ELF-1 (cell line): ENCODE data around the gene ZNRF3.
"Not testable (repeated sequence)": the region's sequence is repeated elsewhere in the genome, so short reads cannot be mapped to it uniquely, and the experiment has no call there.

Experiments
- DNase-seq: peaks from one replicate; pipeline ENCODE4 v3.0.0-alpha.2; 2016; ENCODE audit warnings: low read depth, low spot score

Gene ZNRF3

DNA sequence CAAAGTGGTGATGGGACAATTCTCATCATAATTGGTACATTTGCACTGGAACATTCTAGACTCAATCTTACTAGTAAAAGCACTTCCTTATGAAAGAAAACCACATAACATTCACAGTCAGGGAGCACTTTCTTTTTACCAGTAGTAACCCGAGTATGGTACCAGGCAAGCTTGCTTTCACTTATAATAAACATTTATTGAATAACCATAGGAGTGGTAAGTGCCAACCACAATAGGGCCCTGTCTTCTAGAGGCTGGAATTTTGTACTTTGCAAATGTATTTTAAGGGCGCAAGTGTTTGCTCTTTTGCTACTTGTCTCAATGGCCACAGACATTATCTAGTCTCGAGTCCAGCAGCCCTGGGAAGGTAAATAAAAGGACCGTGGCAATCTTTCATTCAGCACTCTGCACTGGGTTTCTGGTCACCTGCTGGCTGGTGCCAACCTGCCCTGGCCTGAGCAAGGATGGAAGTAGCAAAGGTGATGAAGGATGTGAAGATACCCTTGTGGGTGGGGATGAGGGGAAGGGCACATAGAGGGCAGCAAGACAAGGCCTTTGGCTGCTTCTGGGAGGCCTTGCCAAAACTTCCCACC lies 154.1 kb downstream of the ZNRF3 start:
- DNase-seq = no peak

DNA sequence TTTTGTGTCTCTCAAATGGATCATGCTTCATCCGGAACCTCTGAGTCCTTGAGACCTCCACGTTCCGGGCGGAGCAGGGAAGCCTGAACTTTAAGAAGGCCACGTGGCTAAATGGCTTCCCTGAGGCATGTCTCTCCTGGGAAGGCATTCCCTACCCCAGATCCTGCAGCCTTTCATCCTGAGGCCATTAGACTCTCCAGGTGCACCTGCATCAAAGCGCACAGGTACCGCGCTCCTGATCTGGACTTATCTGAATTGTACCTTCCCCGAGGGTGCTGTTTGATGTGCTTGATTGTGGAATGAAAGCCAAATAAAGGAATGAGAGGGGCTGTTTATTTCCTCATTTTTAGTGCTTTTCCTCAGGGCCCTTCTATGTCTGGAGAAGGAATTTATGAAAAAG lies 155.8 kb downstream of the ZNRF3 start:
- DNase-seq = peak; percentile 85

DNA sequence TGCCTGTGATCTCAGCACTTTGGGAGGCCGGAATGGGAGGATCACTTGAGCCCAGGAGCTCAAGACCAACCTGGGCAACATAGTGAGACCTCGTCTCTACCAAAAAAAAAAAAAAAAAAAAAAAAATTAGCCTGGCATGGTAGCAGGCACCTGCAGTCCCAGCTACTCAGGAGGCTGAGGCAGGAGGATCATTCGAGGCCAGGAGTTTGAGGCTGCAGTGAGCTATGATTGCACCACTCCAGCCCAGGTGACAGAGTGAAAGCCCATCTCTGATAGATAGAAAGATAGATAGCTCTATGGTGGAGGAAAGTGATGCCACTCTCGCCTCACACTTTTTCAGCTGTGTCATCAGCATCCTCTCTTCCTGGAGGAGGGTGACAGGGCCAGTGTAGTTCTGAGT lies 156.3 kb downstream of the ZNRF3 start:
- not testable (repeated sequence) for DNase-seq

DNA sequence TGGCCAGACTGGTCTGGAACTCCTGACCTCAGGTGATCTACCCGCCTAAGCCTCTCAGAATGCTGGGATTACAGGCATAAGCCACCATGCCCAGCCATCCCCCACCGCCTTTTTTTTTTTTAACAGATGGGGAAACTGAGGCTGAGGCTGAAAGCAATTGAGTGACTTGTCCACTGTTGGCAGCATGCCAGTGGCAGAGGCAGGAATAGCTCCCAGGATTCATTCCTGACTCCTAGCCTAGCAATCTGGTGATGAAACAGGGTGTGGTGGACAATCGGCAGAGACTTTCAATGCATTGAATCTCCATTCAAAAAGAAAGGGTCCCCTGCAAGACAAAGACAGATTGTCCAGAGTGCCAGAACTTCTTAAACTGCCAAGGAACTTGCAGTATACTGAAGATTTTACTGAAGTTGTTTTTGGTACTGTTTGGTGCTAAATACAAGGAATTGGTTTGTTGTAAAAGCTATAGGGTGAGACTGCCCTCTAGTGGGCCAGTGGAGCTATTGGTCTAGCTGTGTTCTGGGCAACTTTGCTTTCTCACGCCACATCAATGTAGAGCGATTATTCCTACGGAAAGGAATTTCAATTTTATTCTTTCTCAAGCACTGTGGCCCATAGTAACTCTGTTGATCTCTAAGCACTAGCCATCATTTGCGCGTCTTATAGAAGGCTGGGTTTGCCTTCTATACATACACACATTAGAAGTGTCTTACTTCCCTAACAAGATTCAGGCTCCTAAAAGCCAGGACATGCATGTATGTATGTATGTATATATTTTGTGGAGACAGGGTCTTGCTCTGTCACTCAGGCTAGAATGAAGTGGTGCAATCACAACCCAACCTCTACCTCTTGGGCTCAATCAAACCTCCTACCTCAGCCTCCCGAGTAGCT lies 157.3 kb downstream of the ZNRF3 start:
- DNase-seq = peak; percentile 83

DNA sequence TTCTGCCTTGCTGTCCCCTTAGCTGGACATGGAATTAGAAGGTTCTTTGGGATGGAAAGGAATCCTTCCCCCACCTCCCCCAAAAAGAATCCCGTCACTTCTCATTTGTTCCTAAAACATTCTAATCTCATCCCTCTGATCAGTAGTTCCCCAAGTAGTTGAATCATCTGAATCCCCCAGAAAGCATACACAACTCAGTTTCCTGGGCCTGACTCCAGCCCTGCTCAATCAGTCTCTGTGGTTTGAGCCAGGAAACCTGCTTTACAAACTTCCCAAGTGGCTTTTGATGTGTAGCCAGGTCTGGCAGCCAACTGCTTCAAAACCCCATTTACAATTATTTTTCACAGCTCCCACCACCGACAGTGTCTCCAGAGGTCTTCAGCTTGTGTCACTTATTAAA lies 158.0 kb downstream of the ZNRF3 start:
- DNase-seq = no peak

DNA sequence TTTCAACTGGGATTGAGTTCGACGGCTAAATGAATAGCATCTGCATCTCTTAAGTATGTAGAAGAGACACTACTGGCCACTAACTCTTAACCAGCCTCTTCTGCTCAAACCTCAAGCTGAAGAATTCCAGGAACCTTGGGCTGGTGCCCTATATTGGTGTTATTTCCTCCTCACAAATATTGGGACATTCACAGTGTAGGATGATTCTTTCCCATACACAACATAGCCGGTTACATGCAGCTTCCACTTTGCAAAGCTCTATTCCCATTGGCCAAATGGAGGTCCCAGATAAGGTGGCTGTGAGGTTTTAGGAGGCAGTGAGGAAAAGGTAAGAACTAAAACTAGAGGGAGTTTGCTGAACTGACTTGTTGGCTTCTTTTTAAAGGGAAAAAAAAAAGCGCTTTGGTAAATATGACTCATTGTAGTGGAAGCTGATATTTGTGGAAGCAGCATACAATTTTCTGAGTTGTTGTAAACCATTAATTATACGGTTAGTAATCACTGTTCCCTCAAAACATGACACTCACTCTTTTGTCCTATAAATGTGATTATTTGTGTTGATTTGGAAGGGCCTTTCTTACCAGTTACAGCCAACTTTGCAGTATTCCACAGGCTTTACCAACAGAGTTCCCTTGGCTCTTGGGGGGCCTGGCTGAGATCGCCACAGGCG lies 160.7 kb downstream of the ZNRF3 start:
- DNase-seq = no peak

DNA sequence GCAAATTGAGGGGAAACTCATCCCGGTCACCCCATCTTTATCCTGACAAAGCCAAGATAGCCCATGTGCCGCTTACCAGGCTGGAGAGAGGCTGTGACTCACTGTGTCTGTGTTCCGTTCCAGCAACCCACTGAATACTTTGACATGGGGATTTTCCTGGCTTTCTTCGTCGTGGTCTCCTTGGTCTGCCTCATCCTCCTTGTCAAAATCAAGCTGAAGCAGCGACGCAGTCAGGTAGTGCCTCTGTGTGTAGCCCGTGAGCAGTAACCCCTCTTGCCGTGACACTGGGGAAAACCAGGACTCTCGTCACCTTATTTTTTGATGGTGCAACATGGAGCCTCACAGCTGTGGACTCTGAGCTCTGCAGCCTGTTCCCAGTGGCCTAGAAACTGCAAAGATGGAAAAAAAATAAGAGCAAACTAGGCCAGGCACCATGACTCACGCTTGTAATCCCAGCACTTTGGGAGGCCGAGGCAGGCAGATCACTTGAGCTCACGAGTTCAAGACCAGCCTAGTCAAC lies 161.3 kb downstream of the ZNRF3 start:
- DNase-seq = no peak

DNA sequence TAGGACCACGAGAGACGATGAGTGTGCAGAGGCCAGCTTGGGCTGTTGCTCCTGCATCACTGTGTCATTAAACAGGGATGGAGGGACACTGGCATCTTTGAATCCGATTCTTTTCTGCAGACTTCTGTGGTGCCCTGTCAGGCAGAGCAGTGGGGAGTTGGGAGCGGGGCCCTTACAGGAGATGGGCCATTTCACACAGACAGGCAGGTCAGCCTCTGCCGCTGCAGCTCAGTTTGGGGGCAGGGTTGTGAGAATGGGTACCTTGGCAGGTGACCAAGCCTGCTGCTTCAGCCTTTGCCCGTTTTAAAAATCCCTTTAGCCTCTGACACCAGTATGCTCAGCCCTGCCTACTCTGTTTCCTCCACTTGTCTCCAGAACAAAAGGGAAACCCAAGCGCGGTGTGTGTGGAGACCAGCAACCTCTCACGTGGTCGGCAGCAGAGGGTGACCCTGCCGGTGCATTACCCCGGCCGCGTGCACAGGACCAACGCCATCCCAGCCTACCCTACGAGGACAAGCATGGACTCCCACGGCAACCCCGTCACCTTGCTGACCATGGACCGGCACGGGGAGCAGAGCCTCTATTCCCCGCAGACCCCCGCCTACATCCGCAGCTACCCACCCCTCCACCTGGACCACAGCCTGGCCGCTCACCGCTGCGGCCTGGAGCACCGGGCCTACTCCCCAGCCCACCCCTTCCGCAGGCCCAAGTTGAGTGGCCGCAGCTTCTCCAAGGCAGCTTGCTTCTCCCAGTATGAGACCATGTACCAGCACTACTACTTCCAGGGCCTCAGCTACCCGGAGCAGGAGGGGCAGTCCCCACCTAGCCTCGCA lies 165.7 kb downstream of the ZNRF3 start:
- DNase-seq = no peak

DNA sequence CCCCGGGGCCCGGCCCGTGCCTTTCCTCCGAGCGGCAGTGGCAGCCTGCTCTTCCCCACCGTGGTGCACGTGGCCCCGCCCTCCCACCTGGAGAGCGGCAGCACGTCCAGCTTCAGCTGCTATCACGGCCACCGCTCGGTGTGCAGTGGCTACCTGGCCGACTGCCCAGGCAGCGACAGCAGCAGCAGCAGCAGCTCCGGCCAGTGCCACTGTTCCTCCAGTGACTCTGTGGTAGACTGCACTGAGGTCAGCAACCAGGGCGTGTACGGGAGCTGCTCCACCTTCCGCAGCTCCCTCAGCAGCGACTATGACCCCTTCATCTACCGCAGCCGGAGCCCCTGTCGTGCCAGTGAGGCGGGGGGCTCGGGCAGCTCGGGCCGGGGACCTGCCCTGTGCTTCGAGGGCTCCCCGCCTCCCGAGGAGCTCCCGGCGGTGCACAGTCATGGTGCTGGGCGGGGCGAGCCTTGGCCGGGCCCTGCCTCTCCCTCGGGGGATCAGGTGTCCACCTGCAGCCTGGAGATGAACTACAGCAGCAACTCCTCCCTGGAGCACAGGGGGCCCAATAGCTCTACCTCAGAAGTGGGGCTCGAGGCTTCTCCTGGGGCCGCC lies 166.4 kb downstream of the ZNRF3 start:
- DNase-seq = no peak

DNA sequence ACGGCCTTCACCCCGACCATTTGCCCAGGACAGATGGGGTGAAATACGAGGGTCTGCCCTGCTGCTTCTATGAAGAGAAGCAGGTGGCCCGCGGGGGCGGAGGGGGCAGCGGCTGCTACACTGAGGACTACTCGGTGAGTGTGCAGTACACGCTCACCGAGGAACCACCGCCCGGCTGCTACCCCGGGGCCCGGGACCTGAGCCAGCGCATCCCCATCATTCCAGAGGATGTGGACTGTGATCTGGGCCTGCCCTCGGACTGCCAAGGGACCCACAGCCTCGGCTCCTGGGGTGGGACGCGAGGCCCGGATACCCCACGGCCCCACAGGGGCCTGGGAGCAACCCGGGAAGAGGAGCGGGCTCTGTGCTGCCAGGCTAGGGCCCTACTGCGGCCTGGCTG lies 167.1 kb downstream of the ZNRF3 start:
- DNase-seq = no peak

DNA sequence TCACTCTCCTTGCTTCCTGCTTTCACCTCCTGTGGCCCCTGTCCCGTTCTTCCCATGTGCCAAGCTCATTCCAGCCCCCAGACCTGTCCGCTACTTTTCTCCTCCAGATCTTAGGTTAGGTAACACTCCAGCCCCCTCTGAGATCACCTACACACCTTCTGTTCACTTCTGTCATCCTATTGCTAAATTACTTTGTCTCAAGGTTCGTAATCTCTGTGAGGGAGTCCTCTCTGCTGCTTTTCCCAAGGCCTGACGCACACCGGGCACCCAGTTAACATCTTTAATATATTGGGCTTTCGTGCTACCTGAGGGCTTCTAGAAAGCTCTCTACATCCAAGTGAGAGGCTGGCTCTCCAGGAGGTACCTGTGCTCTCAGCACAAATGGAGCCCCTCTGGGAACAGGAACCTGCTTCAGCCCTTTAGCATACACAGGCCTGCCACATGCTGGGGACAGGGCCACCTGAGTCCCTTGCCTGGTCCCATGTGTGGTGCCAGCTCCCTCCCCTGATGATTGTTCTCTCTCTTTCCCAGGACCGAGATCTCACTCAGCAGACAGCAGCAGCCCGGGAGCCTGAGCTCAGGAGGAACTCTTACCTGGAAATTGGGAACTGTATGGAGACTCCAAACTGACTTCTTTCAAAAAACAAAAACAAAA lies 169.8 kb downstream of the ZNRF3 start:
- no peak for DNase-seq

DNA sequence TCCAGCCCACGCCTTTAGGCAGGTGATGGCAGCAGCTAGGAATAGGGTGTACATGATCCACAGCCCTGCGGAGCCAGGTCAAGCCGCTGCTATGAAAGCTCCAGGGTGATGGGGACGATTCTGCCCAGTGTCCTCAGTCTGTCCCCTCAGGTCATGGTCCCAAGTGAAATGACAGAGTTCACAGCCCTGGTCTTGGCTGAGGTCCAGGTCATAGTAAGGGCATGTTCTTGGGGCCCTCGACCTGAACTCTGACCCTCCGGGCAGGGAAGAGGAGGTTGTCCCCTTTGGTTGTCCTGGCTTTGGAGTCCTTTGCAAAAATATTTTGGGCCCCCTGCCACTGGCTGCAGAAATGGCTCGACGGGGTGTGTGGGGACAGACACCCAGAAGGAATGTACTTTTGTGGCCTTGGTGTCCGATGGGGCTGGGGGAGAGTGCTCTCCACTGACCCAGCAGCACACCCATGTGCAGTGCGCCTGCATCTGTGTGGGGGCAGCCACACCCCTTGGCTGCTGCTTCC lies 170.9 kb downstream of the ZNRF3 start:
- DNase-seq = no peak

DNA sequence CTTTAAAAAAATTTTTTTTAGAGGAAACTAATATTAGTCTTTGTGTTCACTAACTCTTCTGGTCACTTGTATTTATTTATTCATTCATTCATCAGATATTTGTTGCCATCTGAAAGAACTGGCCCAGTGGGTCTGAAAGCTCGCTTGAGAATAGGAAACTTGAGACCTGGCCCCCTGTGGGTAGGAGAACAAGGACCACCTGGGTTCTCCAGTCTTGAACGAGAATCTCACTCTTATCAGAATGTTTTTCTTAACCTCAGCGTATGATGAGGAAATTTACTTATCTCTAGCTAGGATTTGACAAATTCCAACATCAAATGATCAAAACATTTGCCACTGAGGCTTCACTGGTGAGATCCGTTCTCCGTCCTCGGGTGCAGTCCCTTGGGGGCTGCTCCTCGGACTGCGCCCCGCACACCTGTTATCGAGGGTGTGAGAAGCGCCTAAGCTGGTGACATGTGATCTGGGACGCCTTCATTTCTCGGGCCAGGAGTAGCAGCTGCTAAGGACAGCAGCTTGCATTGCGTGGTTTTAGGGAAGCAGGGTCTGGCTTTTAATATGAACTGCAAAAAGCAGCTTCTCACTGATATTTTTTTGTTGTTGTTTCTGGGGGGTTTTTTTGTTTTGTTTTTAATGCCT lies 171.9 kb downstream of the ZNRF3 start:
- no peak for DNase-seq

DNA sequence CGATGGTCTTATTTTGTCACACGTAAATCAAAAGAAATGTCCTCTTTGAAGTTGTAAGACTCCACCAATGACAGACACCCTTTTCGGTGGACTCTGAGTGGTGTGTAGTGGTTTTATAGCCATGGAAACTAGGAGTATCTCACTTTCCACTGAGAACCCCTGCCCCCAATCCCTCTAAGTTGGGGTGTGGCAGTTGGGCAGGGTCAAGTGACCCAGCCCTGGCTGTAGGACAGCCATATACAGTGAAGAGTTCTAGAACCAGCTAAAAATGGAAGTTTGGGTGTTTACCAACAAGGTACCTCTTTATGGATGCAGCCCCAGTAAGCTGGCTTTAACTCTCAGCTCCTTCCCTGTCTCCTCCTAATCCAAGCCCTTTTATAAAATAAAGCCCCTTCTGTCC lies 173.1 kb downstream of the ZNRF3 start:
- DNase-seq = no peak

DNA sequence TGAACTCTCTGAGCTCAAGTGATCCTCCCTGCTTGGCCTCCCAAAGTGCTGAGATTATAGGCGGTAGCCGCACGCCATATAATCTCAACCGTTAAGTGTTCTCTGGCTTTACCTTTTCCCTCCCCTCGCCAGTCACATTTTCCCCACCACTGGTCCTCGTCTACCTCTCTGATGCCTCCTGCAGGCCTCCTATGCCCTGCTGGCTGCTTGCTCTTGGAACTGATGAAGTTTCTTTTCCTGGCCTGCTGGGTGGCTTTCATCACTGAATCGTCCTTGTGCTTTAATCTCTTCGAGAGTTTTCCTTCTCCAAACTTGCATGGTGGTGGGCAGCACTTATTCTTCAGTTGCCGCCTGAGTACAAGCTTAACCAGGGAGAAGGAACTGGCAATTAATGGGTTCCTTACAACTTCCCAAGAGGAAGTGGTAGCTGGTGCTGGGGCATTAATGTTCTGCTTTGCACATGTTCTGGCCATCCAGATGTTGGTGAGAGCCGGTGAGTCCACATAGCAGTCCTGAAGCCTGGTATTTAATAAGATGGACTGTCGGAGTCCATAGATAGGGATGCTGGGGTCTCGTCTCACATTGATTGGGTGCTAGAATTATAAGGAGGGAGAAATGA lies 177.0 kb downstream of the ZNRF3 start:
- DNase-seq = peak; percentile 28

DNA sequence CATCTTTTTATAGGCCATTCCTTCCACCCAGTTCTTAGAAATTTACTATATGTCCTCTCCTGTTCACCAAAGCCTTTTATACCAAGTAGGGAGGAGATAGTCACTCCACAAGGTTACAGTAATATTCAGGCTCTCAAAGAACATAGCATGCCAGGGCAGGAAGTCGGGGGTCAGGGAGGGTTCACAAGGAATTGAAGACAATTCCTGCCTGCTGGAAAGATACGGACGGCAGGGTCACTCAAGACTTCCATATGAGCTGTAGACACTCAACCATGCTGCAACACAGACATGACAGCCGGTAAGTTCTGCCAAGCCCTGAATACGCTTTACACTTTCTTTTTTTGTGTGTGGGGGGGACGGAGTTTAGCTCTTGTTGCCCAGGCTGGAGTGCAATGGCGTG lies 177.6 kb downstream of the ZNRF3 start:
- DNase-seq = no peak

DNA sequence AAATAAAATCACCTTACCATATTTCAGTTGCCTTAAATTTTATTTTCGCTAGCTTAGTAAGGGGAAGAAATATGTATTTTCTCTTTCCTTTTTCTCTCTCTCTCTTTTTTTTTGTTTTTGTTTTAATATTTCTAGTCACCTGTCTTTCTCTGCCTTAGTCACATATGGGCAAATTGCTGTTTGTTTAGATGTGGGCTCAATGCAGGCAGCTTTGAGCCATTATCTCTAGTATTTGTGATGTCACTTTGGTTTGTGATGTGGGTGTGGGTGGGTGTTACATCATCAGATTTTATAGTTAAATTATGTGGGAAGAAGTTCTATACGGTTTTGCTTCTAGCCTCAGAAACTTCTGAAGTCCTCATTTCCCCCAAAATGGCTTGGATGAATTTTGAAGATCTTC lies 178.4 kb downstream of the ZNRF3 start, which contains the start of gene C22orf31:
C22orf31 (minus strand) TSS at position 59 of the 400 bp plus-strand sequence; CDS start at position 20, 39 bp downstream.
- no peak for DNase-seq

DNA sequence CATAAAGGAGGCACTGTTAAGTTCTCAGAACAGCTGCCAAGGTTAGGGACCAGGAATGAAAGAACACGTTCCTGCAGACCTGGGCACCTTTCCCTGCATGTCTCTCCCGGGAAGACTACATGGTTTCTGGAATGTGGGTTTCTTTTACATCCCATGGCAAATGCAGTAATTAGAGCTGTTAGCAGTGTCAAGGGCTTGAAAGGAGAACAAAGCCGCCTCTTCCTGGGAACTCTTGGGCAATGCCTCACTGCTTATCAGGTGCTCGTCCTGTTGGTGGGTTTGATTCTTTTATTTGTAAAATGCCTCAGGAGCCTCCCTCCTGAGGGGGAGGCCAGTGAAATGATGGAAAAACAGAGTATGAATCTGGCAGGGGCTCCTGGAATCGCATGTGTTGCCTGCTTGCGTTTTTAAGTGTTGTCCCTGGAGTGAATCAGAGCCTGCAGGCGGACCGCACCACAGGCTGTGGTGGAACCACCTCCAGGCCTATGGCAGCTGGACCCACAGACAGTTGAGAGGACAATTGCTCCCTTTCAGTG lies 179.0 kb downstream of the ZNRF3 start:
- peak; percentile 67 for DNase-seq
